Measurements from ENCODE around the gene GSC.

GRCh38 chr14:94787092-94787491 is 17.2 kb upstream of the GSC start:
- TF ChIP-seq EZH2phosphoT487 (IDR thresholded peaks at IDR 0.05; ENCODE audit: borderline replicate concordance, low read length) (no peak), CTCF (conservative IDR thresholded peaks at IDR 0.05; ENCODE audit: low read depth, low read length) (no peak)

All from PC-3 (cell line).